HG03064 (cell line): ENCODE results near the gene PCYT2.
"Not testable (repeated sequence)": the region's sequence is repeated elsewhere in the genome, so short reads cannot be mapped to it uniquely, and the experiment has no call there.

Source experiments
- ATAC-seq: cut with Tn5 transposase; IDR thresholded peaks from one replicate; pipeline ENCODE4 v1.9.1; 2021; ENCODE audit warnings: low read depth; ENCODE audit not compliant: unreplicated experiment

Gene PCYT2

DNA sequence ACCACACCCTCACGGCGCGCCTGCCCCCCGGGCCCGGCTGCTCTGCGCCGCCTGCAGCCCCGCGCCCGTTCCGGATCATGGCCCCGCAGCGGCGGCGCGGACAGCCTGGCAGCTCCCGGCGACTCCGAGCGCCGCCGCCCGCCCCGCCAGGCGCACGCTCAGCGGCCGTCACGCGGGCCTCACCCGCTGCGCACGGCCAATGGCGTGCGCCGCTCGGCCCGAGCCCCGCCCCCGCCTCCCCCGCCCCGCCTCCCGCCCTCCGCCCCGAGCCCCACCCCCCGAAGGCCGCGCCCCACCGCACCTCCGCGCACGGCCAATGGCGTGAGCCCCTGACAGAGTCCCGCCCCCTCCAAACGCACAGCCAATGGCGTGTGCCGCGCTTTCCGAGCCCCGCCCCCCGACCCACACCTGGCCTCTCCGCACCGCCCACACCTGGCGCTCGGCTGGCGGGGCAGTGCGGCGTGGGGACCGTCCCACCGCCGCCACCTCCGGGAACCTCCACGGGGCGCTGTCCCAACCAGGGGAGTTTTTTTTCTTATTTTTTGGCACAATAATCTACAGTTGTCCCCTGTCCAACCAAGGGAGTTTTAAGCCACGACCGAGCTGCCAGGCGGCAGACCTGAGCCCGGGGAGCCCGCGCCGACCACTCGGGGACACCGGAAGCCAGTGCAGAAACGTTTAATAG lies at the start of gene PCYT2:
TSS of gene PCYT2 (minus strand) at position 123 of the 685 bp plus-strand sequence. CDS start at position 79, 44 bp downstream.
- ATAC-seq = peak; percentile 60

DNA sequence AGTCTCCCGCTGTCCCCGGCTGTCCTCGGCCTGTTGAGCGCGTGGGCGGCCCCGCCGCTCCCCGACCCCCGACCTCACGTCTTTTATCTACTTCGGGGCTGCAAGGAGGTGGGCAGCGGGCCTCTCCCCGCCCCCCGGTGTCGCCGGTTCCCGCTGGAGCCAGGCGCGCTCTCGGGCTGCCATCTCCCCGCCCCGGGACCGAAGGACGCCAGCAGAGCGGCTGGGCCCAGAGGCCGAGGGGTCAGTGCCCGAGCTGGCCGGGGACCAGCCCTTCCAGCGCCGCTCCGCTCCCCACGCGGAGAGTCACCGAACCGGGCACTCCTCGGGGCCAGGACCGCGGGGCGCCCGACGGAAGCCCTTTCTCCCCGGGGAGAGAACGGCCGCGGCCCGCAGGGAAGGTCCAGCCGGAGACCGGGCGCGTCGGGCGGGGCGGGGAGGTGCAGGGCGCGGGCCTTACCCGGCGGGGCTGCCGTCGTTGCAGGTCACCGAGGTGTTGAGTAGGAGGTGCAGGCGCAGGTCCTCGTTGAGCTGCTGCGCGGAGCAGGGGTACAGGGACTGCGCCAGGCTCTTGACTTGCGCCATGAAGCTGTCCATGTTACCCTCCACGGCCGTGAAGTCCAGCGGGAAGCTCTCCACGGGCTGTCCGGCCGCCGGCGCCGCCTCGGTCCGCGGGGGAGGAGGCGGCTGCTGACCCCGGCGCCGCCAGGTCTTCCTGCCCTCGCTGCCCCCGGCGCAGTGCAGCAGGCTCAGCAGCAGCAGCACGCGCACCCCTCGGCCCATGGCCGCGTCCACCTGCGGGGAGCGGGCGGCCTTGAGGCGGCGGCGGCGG lies 49.1 kb upstream of the PCYT2 start:
- no peak for ATAC-seq

DNA sequence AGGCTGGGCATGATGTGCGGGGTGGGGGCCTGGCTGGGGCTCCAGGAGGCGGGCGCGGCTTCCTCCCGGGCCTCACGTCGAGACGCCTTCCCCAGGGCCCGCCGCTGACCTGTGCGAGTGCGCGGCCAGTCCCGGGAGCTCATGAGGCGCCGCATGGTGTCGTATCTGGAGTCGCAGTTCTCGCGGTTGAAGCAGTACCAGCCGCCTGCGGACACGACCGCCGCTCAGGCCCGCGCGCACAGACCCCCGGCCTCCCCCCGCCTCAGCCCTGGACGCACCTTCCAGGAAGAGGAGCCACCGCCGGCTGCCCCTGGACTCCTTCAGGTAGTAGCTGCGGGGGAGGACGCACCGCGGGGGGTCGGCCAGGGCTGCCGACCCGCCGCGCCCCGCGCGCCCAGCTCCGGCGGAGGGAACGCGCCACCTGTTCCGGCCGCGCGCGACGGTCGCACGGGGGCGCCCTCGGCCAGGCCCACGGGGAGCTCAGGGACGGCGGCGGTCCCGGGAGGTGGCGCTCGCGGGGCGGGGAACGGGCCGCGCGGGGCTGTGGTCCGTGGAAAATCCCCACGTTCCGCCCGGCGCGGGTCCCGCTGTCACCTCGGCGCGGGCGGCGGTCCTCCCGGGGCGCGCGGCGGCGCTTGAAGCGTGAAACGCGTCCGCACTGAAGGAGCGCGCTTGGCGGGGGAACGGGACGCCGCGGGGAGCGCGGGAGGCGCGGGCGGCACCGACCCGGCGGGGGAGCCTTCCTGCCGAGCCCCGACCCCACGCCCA lies 48.3 kb upstream of the PCYT2 start:
- no peak for ATAC-seq

DNA sequence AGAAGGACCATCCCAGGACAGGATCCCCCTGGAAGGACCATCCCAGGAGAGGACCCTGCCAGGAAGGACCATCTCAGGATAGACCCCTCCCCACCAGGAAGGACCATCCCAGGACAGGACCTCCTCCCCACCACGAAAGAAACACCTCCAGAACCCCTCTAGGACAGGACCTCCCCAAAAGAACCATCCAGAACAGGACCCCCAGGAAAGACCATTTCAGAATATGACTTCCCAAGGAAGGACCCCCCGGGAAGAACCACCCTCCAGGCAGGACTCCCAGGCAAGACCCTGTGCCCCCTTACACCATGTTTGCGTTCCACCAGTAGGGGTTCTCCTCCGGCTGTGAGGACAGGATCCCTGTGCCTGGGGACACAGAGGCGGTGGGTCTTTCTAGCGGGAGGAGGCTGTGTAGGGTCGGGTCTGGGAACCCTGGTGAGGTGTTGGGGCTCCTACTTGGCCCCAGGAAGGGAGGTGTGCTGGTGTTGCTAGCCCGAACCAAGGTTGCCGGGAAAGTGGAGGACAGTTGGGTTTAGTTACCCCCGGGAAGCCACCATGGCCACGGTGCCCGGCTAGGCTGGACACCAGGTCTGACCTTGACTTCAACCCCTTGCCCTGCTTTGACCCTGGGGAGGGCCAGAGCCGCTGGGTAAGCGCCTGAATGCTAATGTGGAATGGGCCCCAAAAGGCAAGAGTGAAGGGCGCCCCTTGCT lies 47.6 kb upstream of the PCYT2 start:
- no peak for ATAC-seq

DNA sequence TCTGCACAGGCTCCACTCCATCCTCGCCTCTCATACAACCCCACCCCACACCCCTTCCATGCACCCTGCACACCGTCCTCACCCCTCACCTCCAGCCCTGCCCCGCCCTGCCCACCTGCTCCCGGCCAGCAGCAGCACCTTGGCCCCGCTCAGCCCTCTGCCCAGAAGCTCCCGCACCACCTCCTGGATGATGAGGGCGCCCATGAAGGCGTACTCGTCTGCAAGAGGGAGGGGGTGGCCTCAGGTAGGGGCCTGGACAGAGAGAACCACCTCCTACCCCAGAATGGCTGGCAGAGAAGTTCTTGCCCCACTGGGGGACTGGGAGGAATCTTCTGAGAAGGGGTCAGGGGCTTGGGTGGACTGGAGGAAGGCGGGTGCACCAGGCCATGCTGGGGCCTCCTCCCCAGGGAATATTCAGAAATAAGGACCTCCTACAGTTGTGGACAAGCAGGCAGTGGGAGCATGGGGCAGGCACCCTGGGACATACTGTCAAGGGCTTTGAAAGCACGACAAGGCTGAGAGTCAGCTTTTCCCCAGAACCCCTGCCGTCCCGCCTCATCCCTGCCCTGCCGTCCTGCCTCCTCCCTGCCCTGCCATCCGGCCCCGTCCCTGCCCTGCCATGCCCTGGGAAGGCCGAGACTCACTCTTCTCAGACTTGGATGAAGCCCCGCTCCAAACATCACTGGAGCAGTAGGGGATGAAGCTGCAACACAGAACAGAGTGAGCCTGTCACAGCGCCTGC lies 46.7 kb upstream of the PCYT2 start:
- ATAC-seq = no peak

DNA sequence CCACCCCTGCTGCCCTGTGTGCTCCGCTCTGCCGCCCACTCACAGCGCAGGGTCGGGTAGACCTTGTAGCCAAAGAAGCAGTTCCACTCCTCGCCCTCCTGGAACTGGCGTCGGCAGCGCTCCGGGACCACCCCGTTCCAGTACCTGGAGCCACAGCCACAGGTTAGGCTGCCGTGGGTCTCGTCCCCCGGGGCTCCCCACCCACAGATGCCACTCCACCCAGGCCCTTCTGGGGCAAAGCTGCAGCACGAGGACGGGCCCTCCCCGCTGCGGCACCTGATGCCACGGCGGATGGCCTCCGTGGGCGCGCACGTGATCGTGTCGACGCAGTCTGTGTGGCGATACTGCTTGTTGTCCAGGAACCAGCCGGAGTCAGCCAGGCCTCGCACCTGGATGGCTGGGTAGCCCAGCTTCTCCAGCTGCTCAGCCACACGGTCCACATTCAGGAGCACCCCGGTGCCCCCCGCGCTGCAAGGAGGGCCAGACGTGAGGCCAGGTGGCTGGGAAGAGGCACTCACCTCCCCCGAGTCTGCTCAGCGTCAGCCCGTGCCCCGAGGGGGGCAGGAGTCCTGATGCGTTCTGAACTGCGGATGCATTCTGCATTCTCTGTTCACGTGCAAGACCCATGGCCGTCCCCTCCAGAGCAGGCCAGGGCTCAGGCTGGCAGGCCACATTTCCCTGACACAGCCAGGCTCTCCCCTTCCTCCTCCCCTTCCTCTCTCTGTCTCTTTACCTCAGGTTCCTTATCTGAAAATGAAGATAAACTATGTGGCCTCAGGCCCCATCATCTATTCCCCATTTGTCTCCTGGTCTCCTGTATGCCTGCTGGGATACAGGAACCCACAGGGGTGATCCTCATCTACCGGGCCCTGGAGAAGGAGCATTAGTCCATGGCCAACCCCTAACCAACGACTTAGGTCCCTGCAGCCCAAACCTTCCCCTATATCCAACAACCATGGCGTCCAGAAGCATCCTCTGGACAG lies 45.7 kb upstream of the PCYT2 start:
- no peak for ATAC-seq

DNA sequence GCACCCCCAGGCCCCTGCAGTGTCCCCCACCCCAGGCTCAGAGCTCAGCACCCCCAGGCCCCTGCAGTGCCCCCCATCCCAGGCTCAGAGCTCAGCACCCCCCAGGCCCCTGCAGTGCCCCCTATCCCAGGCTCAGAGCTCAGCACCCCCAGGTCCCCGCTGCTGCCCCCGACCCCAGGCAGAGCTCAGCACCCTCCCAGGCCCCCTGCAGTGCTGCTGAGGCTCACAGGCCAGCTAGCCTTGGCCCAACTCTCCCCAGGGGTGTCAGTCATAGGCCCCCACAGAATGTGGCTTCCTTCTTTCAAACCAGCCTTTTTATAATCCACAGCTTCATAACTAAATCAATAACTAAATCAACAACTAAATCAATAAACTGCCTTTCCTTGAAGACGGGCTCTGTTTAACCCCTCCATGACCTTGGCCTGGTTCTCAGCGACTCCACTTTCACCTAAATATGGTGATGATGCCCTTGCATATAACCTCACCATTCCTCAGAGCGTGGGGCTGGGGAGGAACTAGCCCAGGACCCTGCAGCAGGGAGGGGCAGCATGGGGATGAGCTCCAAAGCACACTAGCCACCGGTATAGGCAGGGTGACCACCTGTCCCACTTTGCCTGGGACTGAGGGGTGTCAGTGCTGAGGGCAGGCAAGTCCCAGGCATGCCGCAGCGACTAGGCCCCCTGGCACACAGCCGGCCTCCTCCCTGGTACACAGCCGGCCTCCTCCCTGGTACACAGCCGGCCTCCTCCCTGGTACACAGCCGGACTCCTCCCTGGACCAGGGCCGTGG lies 44.8 kb upstream of the PCYT2 start:
- ATAC-seq = no peak

DNA sequence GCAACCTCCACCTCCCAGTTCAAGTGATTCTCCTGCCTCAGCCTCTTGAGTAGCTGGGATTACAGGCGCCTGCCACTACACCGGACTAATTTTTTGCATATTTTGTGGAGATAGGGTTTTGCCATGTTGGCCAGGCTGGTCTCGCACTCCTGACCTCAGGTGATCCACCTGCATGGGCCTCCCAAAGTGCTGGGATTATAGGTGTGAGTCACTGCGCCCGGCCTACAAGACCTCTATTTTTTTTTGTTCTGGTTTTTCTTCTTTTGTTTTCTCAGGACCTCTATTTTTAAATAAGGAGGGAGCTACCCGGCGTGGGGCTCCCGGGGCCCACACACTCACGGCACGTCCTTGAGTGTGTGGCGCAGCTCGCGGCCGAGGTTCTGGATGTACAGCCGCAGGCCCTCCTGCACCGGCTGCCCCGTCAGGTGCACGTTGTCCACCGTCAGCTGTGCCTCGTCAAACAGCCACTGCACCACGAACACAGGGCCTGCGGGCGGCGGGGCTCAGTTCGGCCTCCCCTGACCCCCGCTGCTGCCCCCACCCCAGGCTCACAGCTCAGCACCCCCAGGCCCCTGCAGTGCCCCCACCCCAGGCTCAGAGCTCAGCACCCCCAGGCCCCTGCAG lies 44.0 kb upstream of the PCYT2 start:
- no peak for ATAC-seq

DNA sequence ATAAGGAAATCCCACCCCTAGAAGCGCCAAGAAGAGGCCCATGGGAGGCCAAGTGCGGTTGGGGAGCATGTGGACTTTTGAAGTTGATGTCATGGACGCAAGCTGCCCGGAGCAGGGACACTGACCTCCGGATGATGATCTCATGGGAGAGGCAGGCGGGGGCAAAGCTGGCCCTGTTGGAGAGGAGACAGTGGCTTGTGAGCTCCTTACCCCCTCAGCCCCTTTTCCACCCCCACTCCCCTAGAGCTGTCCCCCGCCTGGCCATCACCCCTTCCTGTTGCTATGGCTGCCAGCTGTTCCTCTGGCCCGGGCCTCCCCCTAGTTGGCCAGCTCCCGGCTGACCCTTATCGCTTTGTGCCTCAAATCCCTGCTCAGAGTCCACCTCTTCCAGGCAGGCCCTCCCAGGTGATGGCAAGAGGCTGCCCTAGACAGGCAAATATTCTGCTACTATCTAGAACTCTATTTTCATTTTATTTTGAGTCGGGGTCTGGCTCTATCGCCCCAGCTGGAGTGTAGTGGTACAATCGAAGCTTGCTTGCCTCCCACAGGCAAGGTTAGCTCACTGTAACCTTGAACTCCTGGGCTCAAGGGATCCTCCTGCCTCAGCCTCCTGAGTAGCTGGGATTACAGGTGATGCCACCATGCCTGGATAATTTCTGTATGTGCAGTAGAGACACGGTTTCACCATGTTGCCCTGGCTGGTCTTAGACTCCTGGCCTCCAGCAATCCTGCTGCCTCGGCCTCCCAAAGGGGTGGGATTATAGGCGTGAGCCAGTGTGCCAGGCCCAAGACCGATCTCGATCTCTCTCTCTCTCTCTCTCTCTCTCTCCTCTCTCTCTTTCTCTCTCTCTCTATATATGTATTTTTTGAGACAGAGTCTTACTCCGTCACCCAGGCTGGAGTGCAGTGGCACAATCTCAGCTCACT lies 43.2 kb upstream of the PCYT2 start:
- no peak for ATAC-seq

DNA sequence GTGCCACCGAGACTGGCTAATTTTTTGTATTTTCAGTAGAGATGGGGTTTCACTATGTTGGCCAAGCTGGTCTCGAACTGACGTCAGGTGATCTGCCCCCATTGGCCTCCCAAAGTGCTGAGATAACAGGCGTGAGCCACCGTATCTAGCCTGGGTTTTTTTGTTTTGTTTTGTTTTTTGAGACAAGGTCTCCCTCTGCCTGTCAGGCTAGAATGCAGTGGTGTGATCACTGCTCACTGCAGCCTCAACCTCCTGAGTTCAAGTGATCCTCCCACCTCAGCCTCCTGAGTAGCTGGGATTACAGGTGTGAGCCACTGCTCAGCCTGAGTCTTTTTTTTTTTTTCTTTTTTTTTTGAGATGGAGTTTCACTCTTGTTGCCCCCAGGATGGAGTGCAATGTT lies 42.2 kb upstream of the PCYT2 start:
- not testable (repeated sequence) for ATAC-seq

DNA sequence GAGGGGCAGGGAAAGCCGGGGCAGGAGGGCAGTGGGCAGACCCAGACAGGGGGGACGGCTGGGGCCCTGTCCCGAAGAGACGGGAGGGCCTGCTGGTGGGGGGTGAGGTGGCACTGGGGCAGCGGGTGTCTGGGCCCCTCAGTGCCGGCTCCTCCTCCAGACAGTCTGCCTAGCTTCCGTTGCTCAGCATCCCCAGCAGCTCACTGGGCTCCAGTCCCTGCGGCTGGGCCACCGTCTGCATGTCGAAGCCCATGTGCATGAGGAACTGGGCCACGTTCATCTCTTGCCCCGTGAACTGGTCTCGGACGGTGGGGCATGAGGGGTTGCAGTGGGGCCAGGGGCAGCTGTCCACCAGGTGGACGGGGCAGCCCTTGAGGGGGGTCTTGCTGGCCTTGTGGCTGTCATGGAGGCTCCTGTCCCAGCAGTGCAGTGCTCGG lies 41.6 kb upstream of the PCYT2 start:
- no peak for ATAC-seq

DNA sequence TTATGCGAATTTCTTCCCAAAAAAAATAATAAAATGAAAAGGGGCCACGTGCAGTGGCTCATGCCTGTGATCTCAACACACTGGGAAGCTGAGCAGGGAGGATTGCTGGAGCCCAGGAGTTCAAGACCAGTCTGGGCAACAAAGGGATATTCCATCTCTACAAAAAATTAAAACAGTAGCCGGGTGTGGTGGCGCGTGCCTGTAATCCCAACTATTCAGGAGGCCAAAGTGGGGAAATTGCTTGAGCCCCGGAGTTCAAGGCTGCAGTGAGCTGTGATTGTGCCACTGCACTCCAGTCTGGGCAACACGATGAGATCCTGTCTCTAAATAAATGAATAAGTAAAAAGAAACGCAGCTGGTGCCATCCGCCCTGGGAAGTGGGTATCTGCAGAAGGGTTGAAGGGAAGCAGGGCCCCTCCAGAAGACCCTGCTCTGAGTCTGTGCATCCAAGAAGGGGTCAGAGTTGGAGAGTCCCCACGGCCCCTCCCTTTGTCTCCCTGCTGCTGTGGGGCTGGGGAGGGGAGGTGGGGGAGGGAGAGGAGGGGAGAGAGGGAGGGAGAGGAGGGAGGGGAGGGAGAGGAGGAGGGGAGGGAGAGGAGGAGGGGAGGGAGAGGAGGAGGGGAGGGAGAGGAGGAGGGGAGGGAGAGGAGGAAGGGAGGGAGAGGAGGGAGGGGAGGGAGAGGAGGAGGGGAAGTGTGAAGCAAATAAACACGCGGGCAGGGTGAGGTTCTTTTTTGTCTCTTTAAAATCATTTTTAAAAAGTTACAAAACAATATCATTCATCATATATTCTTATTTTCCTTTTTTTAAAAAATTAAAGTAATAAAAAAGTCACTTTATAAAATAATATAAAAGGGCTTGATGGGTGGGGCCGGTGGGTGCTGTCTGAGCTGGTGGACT lies 40.8 kb upstream of the PCYT2 start:
- ATAC-seq = no peak

DNA sequence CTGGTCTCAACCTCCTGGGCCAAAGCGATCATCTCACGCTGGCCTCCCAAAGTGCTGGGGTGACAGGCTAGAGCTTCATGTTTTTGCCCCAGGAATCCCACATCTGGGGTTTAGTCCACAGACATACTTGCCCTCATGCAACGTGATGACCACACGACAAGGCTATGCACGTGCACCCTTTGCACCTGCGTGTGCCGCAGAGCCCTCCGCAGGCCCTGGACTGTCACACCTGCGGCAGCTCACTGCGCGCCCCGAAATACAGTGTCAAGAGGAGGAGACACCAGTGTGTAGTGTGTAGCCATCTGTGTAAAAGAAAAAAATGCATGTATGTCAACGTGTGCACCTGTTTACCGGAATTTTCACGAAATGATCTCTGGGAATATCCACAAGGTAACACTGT lies 39.3 kb upstream of the PCYT2 start:
- ATAC-seq = no peak

DNA sequence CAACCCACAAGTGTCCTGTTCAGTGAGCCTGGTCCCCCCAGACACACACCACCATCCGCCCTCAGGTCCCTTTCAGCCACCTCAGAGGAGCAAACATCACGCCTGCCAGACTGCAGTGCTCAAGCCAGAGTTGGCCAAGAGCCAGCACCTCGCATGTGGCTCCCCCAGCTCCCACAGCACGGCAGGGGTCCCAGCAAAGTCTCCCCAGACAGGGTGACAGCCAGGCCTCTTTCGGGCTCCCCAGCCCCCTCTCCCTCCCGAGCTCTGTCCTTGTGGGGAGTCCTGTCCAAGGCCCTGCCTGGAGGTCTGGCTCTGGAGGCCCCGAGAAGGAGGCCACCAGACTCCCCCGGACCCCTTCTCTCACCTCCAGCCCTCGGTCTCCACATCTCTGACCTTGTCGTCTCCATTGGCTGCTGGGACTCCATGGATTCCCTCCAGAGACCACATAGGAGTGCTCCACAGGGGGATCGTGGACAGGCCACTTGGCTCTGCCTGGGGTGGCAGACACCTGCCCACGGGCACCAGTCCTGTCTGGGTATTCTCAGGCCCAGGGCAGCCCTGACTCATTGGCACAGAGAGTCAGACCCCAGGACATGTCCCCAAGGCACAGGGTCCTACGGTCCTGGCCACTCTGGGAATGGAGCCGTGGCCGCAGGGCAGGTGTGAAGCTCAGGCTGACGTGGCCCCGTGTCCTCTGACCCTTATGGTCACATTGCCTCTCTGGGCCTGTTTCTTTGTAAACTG lies 37.6 kb upstream of the PCYT2 start:
- ATAC-seq = no peak

DNA sequence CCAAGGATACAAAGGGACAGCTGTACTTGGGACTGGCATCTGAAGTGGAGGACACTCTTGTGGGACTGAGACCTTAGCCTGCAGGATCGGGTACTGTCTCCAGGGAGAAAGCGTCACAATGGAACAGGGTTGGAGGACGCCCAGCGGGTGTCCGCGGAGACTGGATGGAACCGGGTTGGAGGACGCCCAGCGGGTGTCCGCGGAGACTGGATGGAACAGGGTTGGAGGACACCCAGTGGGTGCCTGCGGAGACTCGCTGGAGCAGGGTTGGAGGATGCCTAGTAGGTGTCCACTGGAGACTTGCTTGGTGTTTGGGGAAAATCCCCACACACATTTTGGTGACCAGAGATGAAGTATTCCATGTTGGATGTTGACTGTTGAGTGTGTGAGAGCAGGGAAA lies 36.0 kb upstream of the PCYT2 start, which contains the start of gene MYADML2:
TSS of gene MYADML2 (minus strand) at position 45 of the 400 bp plus-strand sequence. CDS start 5,492 bp downstream, outside the sequence.
- ATAC-seq = no peak
